SJCRH30 (cell line): ENCODE data around the gene CLASP1. TPM values are rescaled to one million over a fixed set of nuclear protein-coding genes. Genes with fewer than 3 reads are reported as not detected.

Experiments
- DNase-seq, 2 experiments: peaks; one replicate each; pipeline ENCODE4 v3.0.0-alpha.2; 2015 to 2020
- H3K27ac ChIP-seq: fragments of 250-450 bp; sonication (Bioruptor Pico); 2 replicates; pipeline ENCODE4 v1.5.1; 2020; ENCODE audit warnings: mild to moderate bottlenecking, moderate library complexity
- H3K27me3 ChIP-seq: fragments of 250-450 bp; sonication (Bioruptor Pico); 2 replicates; pipeline ENCODE4 v1.5.1; 2020; ENCODE audit warnings: mild to moderate bottlenecking, moderate library complexity
- H3K36me3 ChIP-seq: fragments of 250-450 bp; sonication (Bioruptor Pico); 2 replicates; pipeline ENCODE4 v1.5.1; 2020; ENCODE audit warnings: mild to moderate bottlenecking, moderate library complexity
- H3K4me1 ChIP-seq: fragments of 250-450 bp; sonication (Bioruptor Pico); 2 replicates; pipeline ENCODE4 v1.5.1; 2020; ENCODE audit warnings: mild to moderate bottlenecking, moderate library complexity
- H3K4me3 ChIP-seq: fragments of 250-450 bp; sonication (Bioruptor Pico); 2 replicates; pipeline ENCODE4 v1.5.1; 2020; ENCODE audit warnings: mild to moderate bottlenecking, moderate library complexity
- H3K9me3 ChIP-seq: fragments of 250-450 bp; sonication (Bioruptor Pico); replicated peaks from 2 replicates; pipeline ENCODE4 v1.5.1; 2020; ENCODE audit warnings: mild to moderate bottlenecking, moderate library complexity
- total RNA-seq: library from RNA; depleted of rRNA; stranded (reverse); fragments of >200 nt; shearing (Covaris generic); gene quantifications from 2 replicates; pipeline ENCODE4 v1.2.3, GENCODE V29; 2014

Gene CLASP1
- total RNA-seq, 1 experiment from 2014 or later = 53.8 TPM

GRCh38 chr2:121595012-121595891 lies 54.0 kb downstream of the CLASP1 start:
- peak overlapping the region; percentile 26 for H3K27ac ChIP-seq
- peak; percentile 32 to 75 for DNase-seq
- no peaks in the 10 kb centered on the region for H3K36me3 ChIP-seq

DNA sequence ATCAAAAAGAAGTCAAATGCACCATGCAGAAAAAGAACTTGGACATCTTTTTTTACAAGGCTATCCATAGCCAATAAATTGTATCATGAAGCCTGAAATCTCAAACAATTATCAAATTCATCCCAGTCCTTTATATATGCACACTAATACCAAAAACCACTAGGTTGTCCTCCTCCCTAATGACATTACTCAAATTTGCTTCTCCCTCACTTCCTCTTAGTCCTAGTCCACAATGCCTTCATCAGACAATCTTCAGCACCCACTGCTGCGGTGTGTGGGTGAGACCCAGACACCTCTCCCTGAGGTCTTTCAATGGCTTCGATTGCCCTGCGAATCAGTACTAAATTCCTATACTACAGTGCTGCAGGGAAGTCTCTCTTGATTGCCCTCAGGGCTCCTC lies 58.1 kb downstream of the CLASP1 start:
- Histone ChIP-seq H3K4me1 (peaks cover 12% of the 10 kb centered on the region), H3K27me3 (no peaks in the 10 kb centered on the region), H3K36me3 (no peaks in the 10 kb centered on the region), H3K9me3 (no peaks in the 10 kb centered on the region), H3K27ac (no peak overlapping the region), H3K4me3 (no peak overlapping the region)
- no peak for DNase-seq

More at GRCh38 chr2:121595012-121595891, 54.0 kb downstream of the CLASP1 start:
- peaks cover 16% of the 10 kb centered on the region for H3K4me1 ChIP-seq
- H3K27me3 ChIP-seq = no peaks in the 10 kb centered on the region
- no peak overlapping the region for H3K4me3 ChIP-seq
- no peaks in the 10 kb centered on the region for H3K9me3 ChIP-seq

DNA sequence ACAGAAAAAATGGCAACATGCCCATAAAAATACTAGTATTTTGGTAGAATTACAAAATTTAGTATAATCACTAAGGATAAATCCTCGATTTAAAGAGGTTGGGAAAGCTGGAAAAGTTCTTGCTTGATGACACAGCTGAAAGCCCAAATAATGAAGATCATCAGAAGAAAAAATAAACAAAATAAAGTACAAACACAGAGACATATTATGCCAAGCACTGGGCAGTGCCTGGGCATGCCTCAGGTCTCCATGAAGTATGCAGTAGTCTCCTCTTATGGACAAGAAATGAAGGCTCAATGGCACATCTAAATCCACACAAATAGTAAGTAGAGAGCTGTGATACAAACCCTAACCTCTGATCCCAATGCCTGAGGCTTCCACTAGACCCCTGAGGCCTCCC lies 60.9 kb downstream of the CLASP1 start:
- no peak for DNase-seq
- H3K27me3 ChIP-seq = no peaks in the 10 kb centered on the region
- H3K4me3 ChIP-seq = no peak overlapping the region
- no peak overlapping the region for H3K27ac ChIP-seq
- no peaks in the 10 kb centered on the region for H3K9me3 ChIP-seq
- H3K4me1 ChIP-seq = no peaks in the 10 kb centered on the region
- H3K36me3 ChIP-seq = no peaks in the 10 kb centered on the region

GRCh38 chr2:121587131-121587530 lies 62.1 kb downstream of the CLASP1 start:
- Histone ChIP-seq H3K4me3 (no peak overlapping the region), H3K36me3 (no peaks in the 10 kb centered on the region), H3K27me3 (no peaks in the 10 kb centered on the region), H3K9me3 (no peaks in the 10 kb centered on the region), H3K27ac (no peak overlapping the region), H3K4me1 (no peaks in the 10 kb centered on the region)
- no peak for DNase-seq

- DNase-seq = no peak
- Histone ChIP-seq H3K36me3 (no peaks in the 10 kb centered on the region), H3K4me1 (no peaks in the 10 kb centered on the region), H3K4me3 (no peak overlapping the region), H3K27me3 (no peaks in the 10 kb centered on the region), H3K9me3 (no peaks in the 10 kb centered on the region), H3K27ac (no peak overlapping the region)
Observed at GRCh38 chr2:121584741-121585140, 64.5 kb downstream of the CLASP1 start.

GRCh38 chr2:121583555-121583954 lies 65.7 kb downstream of the CLASP1 start:
- Histone ChIP-seq H3K36me3 (no peaks in the 10 kb centered on the region), H3K27ac (no peak overlapping the region), H3K9me3 (no peaks in the 10 kb centered on the region), H3K4me3 (no peak overlapping the region), H3K4me1 (peaks cover 5% of the 10 kb centered on the region), H3K27me3 (no peaks in the 10 kb centered on the region)
- no peak for DNase-seq

DNA sequence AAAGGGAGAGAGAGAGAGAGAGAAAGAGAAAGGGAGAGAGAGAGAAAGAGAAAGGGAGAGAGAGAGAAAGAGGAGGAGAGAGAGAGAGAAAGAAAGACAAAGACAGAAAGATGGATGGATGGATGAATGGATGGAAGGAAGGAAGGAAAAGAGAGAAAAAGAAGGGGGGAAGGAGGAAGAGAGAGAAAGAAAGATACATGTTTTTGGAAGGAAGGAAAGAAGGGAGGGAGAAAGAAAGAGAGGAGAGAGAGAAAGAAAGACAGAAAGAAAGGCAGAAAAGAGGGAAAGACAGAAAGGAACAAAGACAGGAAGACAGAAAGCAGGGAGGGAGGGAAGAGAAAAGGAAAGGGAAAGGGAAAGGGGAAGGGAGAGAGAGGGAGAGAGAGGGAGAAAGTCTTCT lies 67.0 kb downstream of the CLASP1 start:
- Histone ChIP-seq H3K4me3 (no peak overlapping the region), H3K9me3 (no peaks in the 10 kb centered on the region), H3K27ac (no peak overlapping the region), H3K4me1 (peaks cover 5% of the 10 kb centered on the region), H3K36me3 (no peaks in the 10 kb centered on the region), H3K27me3 (no peaks in the 10 kb centered on the region)
- DNase-seq = no peak

- no peaks in the 10 kb centered on the region for H3K36me3 ChIP-seq
- peaks cover 5% of the 10 kb centered on the region for H3K4me1 ChIP-seq
- H3K4me3 ChIP-seq = no peak overlapping the region
- H3K27ac ChIP-seq = no peak overlapping the region
- H3K27me3 ChIP-seq = no peaks in the 10 kb centered on the region
- peak in 1 of 2 experiments; percentile 40 for DNase-seq
- H3K9me3 ChIP-seq = no peaks in the 10 kb centered on the region
Observed at GRCh38 chr2:121579309-121579708, 70.0 kb downstream of the CLASP1 start.

DNA sequence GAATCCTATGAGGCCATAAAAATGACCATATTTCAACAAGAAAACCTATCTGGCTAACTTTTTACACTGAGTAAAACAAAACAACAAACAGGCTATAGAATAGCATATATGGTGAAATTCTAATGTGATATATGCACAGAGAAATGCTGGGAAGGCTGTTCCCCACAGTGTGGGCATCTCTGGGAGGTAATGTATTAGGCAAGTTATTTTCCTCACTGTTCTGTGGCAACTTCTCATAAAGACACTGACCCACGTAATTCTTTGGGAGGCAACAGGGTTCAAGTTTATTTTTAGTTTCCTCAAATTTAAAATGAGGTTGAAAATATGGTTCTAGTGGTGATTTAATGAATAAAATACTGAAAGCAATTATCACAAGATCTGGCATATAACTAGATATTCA lies 71.9 kb downstream of the CLASP1 start:
- Histone ChIP-seq H3K4me1 (peaks cover 5% of the 10 kb centered on the region), H3K36me3 (no peaks in the 10 kb centered on the region), H3K27me3 (no peaks in the 10 kb centered on the region), H3K4me3 (no peak overlapping the region), H3K27ac (no peak overlapping the region), H3K9me3 (no peaks in the 10 kb centered on the region)
- DNase-seq = no peak

GRCh38 chr2:121576263-121576662 lies 73.0 kb downstream of the CLASP1 start:
- DNase-seq = no peak
- Histone ChIP-seq H3K27me3 (no peaks in the 10 kb centered on the region), H3K36me3 (no peaks in the 10 kb centered on the region), H3K4me3 (no peak overlapping the region), H3K4me1 (peaks cover 5% of the 10 kb centered on the region), H3K27ac (no peak overlapping the region), H3K9me3 (no peaks in the 10 kb centered on the region)

GRCh38 chr2:121575800-121576199 lies 73.5 kb downstream of the CLASP1 start:
- H3K36me3 ChIP-seq = no peaks in the 10 kb centered on the region

DNA sequence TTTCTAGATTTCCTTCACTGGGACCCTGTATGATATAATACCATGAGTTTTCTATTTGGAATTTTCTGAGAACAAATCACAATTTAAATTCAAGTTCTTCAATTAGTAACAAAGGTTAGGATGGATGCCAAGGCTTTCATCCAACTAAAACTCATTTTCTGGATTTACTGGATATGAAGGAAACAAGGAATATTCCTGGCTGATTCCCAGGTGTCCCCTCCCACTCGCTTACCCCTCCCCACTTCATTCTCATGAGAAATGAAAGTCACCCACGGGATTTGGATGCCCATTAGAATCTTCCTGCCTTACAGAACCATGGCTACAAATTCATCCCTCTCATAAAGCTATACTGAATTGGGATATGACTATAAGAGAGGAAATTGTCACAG lies 78.6 kb downstream of the CLASP1 start:
- no peaks in the 10 kb centered on the region for H3K36me3 ChIP-seq
- no peak for DNase-seq
- H3K4me1 ChIP-seq = peaks cover 22% of the 10 kb centered on the region
- no peaks in the 10 kb centered on the region for H3K9me3 ChIP-seq
- H3K27me3 ChIP-seq = no peaks in the 10 kb centered on the region
- H3K27ac ChIP-seq = peak overlapping the region; percentile 54
- H3K4me3 ChIP-seq = no peak overlapping the region

More at GRCh38 chr2:121575800-121576199, 73.5 kb downstream of the CLASP1 start:
- Histone ChIP-seq H3K27ac (no peak overlapping the region), H3K4me1 (peaks cover 6% of the 10 kb centered on the region), H3K27me3 (no peaks in the 10 kb centered on the region), H3K9me3 (no peaks in the 10 kb centered on the region), H3K4me3 (no peak overlapping the region)
- no peak for DNase-seq

DNA sequence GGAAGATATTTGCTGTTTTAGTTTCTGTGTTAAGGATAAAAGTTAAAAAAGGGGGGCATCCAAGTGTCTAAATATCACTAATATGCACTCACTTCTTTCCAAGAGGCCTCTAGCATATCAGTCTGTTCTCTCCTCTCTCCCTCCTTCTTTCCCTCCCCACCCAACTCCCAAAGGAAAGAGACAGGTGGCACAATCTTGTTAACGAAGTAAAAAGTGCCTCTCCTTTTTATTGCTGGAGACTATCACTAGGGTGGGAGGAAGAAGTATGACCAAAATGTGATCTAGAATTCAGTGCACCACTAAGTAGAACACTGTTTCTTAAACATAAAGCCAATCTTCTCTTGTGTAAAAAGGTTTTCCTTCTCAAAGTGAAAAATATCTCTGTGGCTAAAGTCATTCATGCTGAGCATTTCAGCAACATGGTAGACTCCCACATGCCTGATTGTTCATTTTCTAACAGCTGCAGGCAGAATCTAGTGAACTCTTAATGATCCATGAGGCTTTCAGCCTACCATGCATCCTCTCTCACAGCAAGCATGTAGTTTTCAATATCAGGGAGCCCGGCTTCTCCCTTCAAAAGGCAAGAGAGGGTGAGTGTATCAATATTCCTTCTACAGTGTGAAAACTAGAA lies 79.1 kb downstream of the CLASP1 start:
- Histone ChIP-seq H3K27me3 (no peaks in the 10 kb centered on the region), H3K36me3 (no peaks in the 10 kb centered on the region), H3K4me3 (no peak overlapping the region), H3K9me3 (no peaks in the 10 kb centered on the region), H3K27ac (peak overlapping the region; percentile 54), H3K4me1 (peaks cover 23% of the 10 kb centered on the region)
- DNase-seq = peak; percentile 16 to 69

DNA sequence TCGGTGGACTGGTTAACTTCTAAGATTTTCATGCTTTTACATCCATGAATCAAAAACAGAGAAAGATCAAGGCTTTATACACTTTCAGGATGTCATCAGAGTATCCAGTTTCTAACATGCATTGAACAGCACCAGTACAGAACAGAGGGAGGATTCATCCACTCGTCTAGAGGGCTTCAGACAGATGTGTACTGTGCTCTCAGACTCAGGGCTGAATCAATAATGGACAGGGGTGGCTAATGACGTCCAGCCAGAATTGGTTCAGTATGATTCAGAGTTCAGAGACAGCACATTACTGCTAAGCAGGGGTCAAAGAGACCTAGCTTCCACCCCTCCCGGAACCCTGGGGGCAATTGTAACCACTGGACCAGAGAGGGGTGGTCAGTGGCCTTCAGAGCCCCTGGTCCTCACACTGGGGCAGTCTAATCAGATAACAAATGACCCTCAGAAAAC lies 81.3 kb downstream of the CLASP1 start:
- peaks cover 32% of the 10 kb centered on the region for H3K4me1 ChIP-seq
- H3K27me3 ChIP-seq = no peaks in the 10 kb centered on the region
- H3K4me3 ChIP-seq = no peak overlapping the region
- no peak overlapping the region for H3K27ac ChIP-seq
- no peaks in the 10 kb centered on the region for H3K36me3 ChIP-seq
- H3K9me3 ChIP-seq = no peaks in the 10 kb centered on the region
- peak in 1 of 2 experiments; percentile 55 for DNase-seq

GRCh38 chr2:121567452-121567851 lies 81.8 kb downstream of the CLASP1 start:
- Histone ChIP-seq H3K27ac (no peak overlapping the region), H3K27me3 (no peaks in the 10 kb centered on the region), H3K4me3 (no peak overlapping the region), H3K4me1 (peaks cover 32% of the 10 kb centered on the region), H3K9me3 (no peaks in the 10 kb centered on the region), H3K36me3 (no peaks in the 10 kb centered on the region)
- no peak for DNase-seq
